Astrocyte of the cerebellum (primary cell): ENCODE measurements around the gene IL17RE.
A peak's percentile ranks its signal among the peaks of the same experiment; 100 is the strongest.

ENCODE experiments used
- DNase-seq: peaks from one replicate; pipeline ENCODE4 v3.0.0-alpha.2; 2011; ENCODE audit warnings: low read depth
- H3K4me3 ChIP-seq: 2 replicates; pipeline ENCODE4 v1.5.1; 2011; ENCODE audit warnings: mild to moderate bottlenecking, low read depth, low read length, moderate library complexity
- CTCF ChIP-seq: IDR thresholded peaks from 2 replicates; pipeline ENCODE4 v1.5.1; 2012; ENCODE audit warnings: low read length, low read depth, moderate library complexity, mild to moderate bottlenecking; ENCODE audit errors: missing control alignments
- in situ Hi-C: cut with HindIII; loops from 2 replicates; pipeline ENCODE4 v1.10.0; 2017; ENCODE audit warnings: low sequenced_read_pairs

The IL17RE gene

GRCh38 chr3:9918261-9919038 lies 15.8 kb downstream of the IL17RE start:
- H3K4me3 ChIP-seq: no peak overlapping the region
- in situ Hi-C loops: no loop called here
- DNase-seq: no peak
- no peak for TF ChIP-seq CTCF

GRCh38 chr3:9928158-9928557 lies 25.5 kb downstream of the IL17RE start:
- in situ Hi-C loops: no loop called here
- no peak for TF ChIP-seq CTCF
- no peak overlapping the region for H3K4me3 ChIP-seq
- DNase-seq: no peak

- in situ Hi-C loops: loop anchor here (5.0 kb wide), 1 partner anchor 49 kb away; the partner anchor contains the start of gene CIDEC
Measured at GRCh38 chr3:9930804-9931418, 28.3 kb downstream of the IL17RE start.

GRCh38 chr3:9932535-9932842 lies 29.8 kb downstream of the IL17RE start:
- DNase-seq: no peak
- in situ Hi-C loops: loop anchor here (5.0 kb wide), 1 partner anchor 50 kb away; the partner anchor contains the start of gene CIDEC
- peak overlapping the region; percentile 67 for H3K4me3 ChIP-seq
- no peak for TF ChIP-seq CTCF

More at GRCh38 chr3:9930804-9931418, 28.3 kb downstream of the IL17RE start:
- H3K4me3 ChIP-seq: no peak overlapping the region
- DNase-seq: no peak
- no peak for TF ChIP-seq CTCF

GRCh38 chr3:9932843-9933560 lies 30.4 kb downstream of the IL17RE start:
- in situ Hi-C loops: loop anchor here (5.0 kb wide), 1 partner anchor 51 kb away; the partner anchor contains the start of gene CIDEC
- DNase-seq: no peak
- H3K4me3 ChIP-seq: peak overlapping the region; percentile 67
- peak; percentile 81 for TF ChIP-seq CTCF

- peak within 1 kb of the TSS; percentile 67 for H3K4me3 ChIP-seq
- in situ Hi-C loops: loop anchor here (5.0 kb wide), 1 partner anchor 51 kb away; the partner anchor contains the start of gene CIDEC
- DNase-seq: peak; percentile 65
- no peak for TF ChIP-seq CTCF
Measured at GRCh38 chr3:9933561-9934234, 31.1 kb downstream of the IL17RE start, which contains the start of gene CRELD1. TSS of gene CRELD1 (plus strand) at chr3:9933834. CDS start at chr3:9934439, 605 bp downstream.
